SU-DHL-6 (cell line): ENCODE data around the gene MAP2K5.

Experiments used
- CTCF ChIP-seq: fragments of 200-600 bp; sonication (generic); IDR thresholded peaks from one replicate; pipeline ENCODE4 v1.5.1; 2017; ENCODE audit warnings: antibody characterized with exemption, mild to moderate bottlenecking, low read length, moderate library complexity; ENCODE audit not compliant: insufficient read depth, poor library complexity, severe bottlenecking
- EZH2phosphoT487 ChIP-seq: fragments of 200-600 bp; sonication (generic), shearing (Covaris generic); conservative IDR thresholded peaks from 2 replicates; pipeline ENCODE4 v1.6.1; 2018; ENCODE audit warnings: mild to moderate bottlenecking, antibody characterized with exemption, low read length, moderate library complexity, mixed read lengths

- TF ChIP-seq CTCF (no peak), EZH2phosphoT487 (no peak)
Measured at GRCh38 chr15:67550522-67550921, 8.0 kb downstream of the MAP2K5 start.
